Mesendoderm (in vitro differentiated cells): ENCODE data around the gene F2RL1.
A peak's percentile ranks its signal among the peaks of the same experiment; 100 is the strongest.
"Not testable (repeated sequence)": the region's sequence is repeated elsewhere in the genome, so short reads cannot be mapped to it uniquely, and the experiment has no call there.

ENCODE experiments used
- DNase-seq: peaks from one replicate; pipeline ENCODE4 v3.0.0; 2013
- H2AK5ac ChIP-seq: 2 replicates; pipeline ENCODE4 v1.6.1; 2013; ENCODE audit warnings: low read length, inconsistent platforms
- H2BK120ac ChIP-seq: 2 replicates; pipeline ENCODE4 v1.6.1; 2013; ENCODE audit warnings: low read depth, mild to moderate bottlenecking, low read length, moderate library complexity, mixed read lengths
- H2BK15ac ChIP-seq: replicated peaks from 2 replicates; pipeline ENCODE4 v1.6.1; 2013; ENCODE audit warnings: low read depth, mild to moderate bottlenecking, moderate library complexity
- H2BK5ac ChIP-seq: 2 replicates; pipeline ENCODE4 v1.6.1; 2013; ENCODE audit warnings: low read length, inconsistent platforms
- H3K18ac ChIP-seq: 2 replicates; pipeline ENCODE4 v1.6.1; 2013; ENCODE audit warnings: mild to moderate bottlenecking, low read length, mixed read lengths
- H3K23ac ChIP-seq: one replicate; pipeline ENCODE4 v1.6.1; 2013; ENCODE audit warnings: low read length
- H3K27ac ChIP-seq: 2 replicates; pipeline ENCODE4 v1.5.1; 2013; ENCODE audit warnings: low read depth, mild to moderate bottlenecking, inconsistent platforms, low read length, moderate library complexity
- H3K27me3 ChIP-seq: 2 replicates; pipeline ENCODE4 v1.6.1; 2013; ENCODE audit warnings: low read length, control low read depth, mild to moderate bottlenecking, inconsistent platforms; ENCODE audit not compliant: insufficient read depth, poor library complexity
- H3K36me3 ChIP-seq: 2 replicates; pipeline ENCODE4 v1.6.1; 2013; ENCODE audit warnings: low read length, inconsistent platforms; ENCODE audit not compliant: control insufficient read depth, insufficient read depth
- H3K4ac ChIP-seq: one replicate; pipeline ENCODE4 v1.6.1; 2013; ENCODE audit warnings: low read depth, mild to moderate bottlenecking, low read length, moderate library complexity
- H3K4me1 ChIP-seq: 2 replicates; pipeline ENCODE4 v1.6.1; 2013; ENCODE audit warnings: low read depth, low read length, inconsistent platforms; ENCODE audit not compliant: control insufficient read depth
- H3K4me2 ChIP-seq: 2 replicates; pipeline ENCODE4 v1.6.1; 2013; ENCODE audit warnings: low read length
- H3K4me3 ChIP-seq: 2 replicates; pipeline ENCODE4 v1.5.1; 2013; ENCODE audit warnings: mild to moderate bottlenecking, low read length
- H3K56ac ChIP-seq: one replicate; pipeline ENCODE4 v1.6.1; 2013; ENCODE audit warnings: low read length
- H3K79me1 ChIP-seq: 2 replicates; pipeline ENCODE4 v1.6.1; 2013; ENCODE audit warnings: low read length, inconsistent platforms
- H3K79me2 ChIP-seq: 2 replicates; pipeline ENCODE4 v1.6.1; 2013; ENCODE audit warnings: mild to moderate bottlenecking, low read length; ENCODE audit not compliant: control insufficient read depth, insufficient read depth
- H3K9ac ChIP-seq: 2 replicates; pipeline ENCODE4 v1.6.1; 2013; ENCODE audit warnings: low read length, inconsistent platforms
- H4K5ac ChIP-seq: one replicate; pipeline ENCODE4 v1.6.1; 2013; ENCODE audit warnings: low read length
- H4K8ac ChIP-seq: one replicate; pipeline ENCODE4 v1.6.1; 2013; ENCODE audit warnings: low read depth, mild to moderate bottlenecking, control low read depth, low read length, moderate library complexity
- WGBS: extraction: QIAGEN DNeasy Blood & Tissue Kit; methylation state at CpG from one replicate; pipeline ENCODE4 v1.1.7; 2013; ENCODE audit warnings: low lambda C conversion rate, missing lambda C conversion rate; ENCODE audit not compliant: insufficient coverage; ENCODE audit errors: extremely low coverage; 5-methylcytosine and 5-hydroxymethylcytosine counted together

The F2RL1 gene

DNA sequence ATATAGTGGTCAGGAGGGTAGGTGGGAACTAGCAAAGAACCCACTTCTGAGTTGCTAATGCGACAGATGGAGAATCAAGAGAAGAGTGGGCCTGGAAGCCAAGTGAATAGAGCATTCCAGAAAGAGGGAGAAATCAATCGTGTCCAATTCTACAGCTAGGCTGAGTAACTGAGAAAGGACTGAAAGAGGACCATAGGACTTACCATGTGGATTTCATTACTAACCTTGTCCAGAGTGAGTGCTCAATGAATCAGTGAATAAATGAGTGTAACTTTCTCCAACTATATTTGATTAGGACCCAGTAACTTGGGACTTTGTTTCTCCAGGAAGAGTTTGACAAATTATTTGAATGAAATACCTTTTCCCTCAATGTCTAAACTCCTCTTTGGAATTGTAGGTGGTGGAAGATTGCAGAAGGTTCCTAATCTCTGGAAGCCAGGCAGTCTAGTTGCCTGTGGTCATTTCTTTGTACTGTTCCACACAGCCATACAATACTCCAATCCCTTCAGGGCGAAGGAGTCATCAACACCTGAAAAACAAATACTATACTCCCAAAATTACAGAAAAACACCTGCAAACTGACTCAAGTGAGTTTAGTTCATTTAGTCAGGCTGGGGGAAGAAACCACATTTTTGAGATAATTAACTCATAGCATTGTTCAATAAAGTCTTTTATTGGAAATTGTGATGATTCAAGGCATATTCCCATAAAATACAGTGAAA is 2.6 kb upstream of the F2RL1 start:
- Histone ChIP-seq H4K5ac (no peak overlapping the region), H3K4me1 (no peaks in the 10 kb centered on the region), H3K23ac (no peak overlapping the region), H3K36me3 (no peaks in the 10 kb centered on the region), H2BK15ac (no peak overlapping the region), H3K9ac (no peak overlapping the region), H2BK5ac (no peak overlapping the region), H3K18ac (no peak overlapping the region), H3K4me3 (no peak overlapping the region), H3K4ac (no peak overlapping the region), H2AK5ac (no peak overlapping the region), H3K27ac (no peak overlapping the region), H3K79me2 (no peaks in the 10 kb centered on the region), H2BK120ac (no peak overlapping the region), H4K8ac (no peak overlapping the region), H3K79me1 (no peaks in the 10 kb centered on the region), H3K27me3 (no peaks in the 10 kb centered on the region), H3K56ac (no peak overlapping the region), H3K4me2 (no peak overlapping the region)
- no CpG with 5 or more reads among the region's 3 CpGs for WGBS
- DNase-seq = no peak

DNA sequence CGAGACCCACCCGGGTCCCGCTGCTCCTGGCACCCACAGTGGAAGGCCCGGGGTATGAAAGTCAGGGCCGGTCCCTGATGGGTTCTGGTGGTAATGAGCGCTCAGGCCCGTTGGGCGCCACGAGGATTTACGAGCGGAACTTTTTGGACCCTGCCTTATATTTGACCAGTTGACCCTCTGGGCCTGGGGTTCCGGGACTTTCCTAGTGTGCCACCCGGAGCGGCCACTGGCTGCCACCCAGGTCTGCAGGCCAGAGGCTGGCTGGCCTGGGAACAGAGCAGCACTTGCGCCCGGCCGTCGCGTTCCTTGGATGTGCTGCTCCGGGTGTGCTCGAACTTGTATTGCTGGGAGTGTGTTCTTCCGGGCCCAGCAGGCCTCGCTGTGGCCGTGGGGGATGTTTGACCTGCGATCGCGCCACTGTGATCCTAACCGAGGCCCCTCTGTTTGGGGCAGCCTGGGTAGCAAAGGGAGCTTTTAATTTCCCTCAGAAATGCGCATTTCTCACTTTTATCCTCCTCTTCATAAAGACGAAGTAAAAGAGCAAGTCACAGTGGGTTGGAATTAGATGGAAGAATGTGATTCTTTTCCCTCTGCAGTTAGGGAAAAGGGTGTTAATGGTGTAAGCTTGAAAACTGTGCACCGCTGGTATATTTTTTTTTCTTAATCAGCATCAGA is 1.2 kb downstream of the F2RL1 start:
- peak; percentile 46 for DNase-seq
- Histone ChIP-seq H4K8ac (no peak overlapping the region), H3K79me1 (no peaks in the 10 kb centered on the region), H3K27ac (peak overlapping the region; percentile 56), H3K4me3 (peak overlapping the region; percentile 63), H4K5ac (no peak overlapping the region), H2BK5ac (no peak overlapping the region), H3K9ac (peak overlapping the region; percentile 46), H2BK15ac (no peak overlapping the region), H3K4ac (no peak overlapping the region), H2AK5ac (no peak overlapping the region), H3K79me2 (no peaks in the 10 kb centered on the region), H3K18ac (peak overlapping the region; percentile 77), H2BK120ac (no peak overlapping the region), H3K4me2 (peak overlapping the region; percentile 38), H3K4me1 (no peaks in the 10 kb centered on the region), H3K27me3 (no peaks in the 10 kb centered on the region), H3K23ac (no peak overlapping the region), H3K36me3 (no peaks in the 10 kb centered on the region), H3K56ac (peak overlapping the region; percentile 66)
- no CpG with 5 or more reads among the region's 31 CpGs for WGBS

DNA sequence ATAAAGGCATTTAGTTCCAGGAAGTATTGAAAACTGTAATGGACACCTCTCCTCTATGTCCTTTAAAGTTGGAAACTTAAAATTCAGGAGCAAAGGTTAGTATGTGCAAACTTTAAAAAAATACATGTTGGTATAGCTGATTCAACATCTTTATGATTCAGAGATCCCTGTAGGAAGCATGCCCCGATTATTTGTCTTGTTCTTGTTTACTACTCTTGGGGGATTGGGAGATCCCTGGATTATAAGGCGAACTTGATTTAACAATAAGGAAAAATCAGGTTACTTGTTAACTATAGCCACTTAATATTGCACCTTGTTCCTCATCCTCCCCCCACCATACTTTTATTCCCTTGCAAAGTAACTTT is 1.7 kb downstream of the F2RL1 start:
- Histone ChIP-seq H4K8ac (no peak overlapping the region), H3K18ac (no peak overlapping the region), H2BK5ac (no peak overlapping the region), H3K79me1 (no peaks in the 10 kb centered on the region), H2AK5ac (no peak overlapping the region), H3K4ac (no peak overlapping the region), H2BK15ac (no peak overlapping the region), H4K5ac (no peak overlapping the region), H3K27me3 (no peaks in the 10 kb centered on the region), H3K36me3 (no peaks in the 10 kb centered on the region), H3K4me3 (no peak overlapping the region), H3K27ac (no peak overlapping the region), H3K23ac (no peak overlapping the region), H3K9ac (no peak overlapping the region), H3K4me2 (no peak overlapping the region), H2BK120ac (no peak overlapping the region), H3K79me2 (no peaks in the 10 kb centered on the region), H3K4me1 (no peaks in the 10 kb centered on the region), H3K56ac (no peak overlapping the region)
- no CpG with 5 or more reads among the region's 2 CpGs for WGBS
- no peak for DNase-seq

DNA sequence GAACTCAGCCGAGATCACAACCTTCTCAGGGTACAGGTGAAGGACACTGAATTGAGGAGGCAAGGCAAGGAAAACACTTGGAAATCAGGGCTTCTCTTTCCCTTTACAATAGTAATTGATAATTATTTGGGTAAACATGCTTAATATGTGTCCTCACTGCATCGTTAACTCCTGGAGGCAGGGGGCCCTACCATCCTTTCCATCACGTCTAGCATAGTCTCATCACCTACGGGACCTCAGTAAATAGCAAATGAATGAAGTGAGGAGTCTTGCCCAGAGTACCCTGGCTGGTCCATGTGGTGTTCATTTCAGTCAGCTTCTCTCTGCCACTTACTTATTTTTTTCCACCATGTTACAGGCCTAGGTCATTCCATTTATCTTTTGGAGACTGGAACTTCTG is 2.3 kb downstream of the F2RL1 start:
- no peak overlapping the region for H3K23ac ChIP-seq
- H2AK5ac ChIP-seq = no peak overlapping the region
- no peak overlapping the region for H3K56ac ChIP-seq
- H3K36me3 ChIP-seq = no peaks in the 10 kb centered on the region
- no peak overlapping the region for H2BK15ac ChIP-seq
- peak overlapping the region; percentile 63 for H3K18ac ChIP-seq
- H3K9ac ChIP-seq = no peak overlapping the region
- H2BK5ac ChIP-seq = no peak overlapping the region
- no peaks in the 10 kb centered on the region for H3K4me1 ChIP-seq
- H3K4me2 ChIP-seq = no peak overlapping the region
- no peak overlapping the region for H4K8ac ChIP-seq
- H4K5ac ChIP-seq = no peak overlapping the region
- no peak overlapping the region for H3K4me3 ChIP-seq
- H3K79me2 ChIP-seq = no peaks in the 10 kb centered on the region
- H3K27me3 ChIP-seq = no peaks in the 10 kb centered on the region
- H3K79me1 ChIP-seq = no peaks in the 10 kb centered on the region
- H3K4ac ChIP-seq = no peak overlapping the region
- no peak overlapping the region for H3K27ac ChIP-seq
- WGBS = no CpG with 5 or more reads among the region's 4 CpGs
- H2BK120ac ChIP-seq = no peak overlapping the region
- DNase-seq = no peak

DNA sequence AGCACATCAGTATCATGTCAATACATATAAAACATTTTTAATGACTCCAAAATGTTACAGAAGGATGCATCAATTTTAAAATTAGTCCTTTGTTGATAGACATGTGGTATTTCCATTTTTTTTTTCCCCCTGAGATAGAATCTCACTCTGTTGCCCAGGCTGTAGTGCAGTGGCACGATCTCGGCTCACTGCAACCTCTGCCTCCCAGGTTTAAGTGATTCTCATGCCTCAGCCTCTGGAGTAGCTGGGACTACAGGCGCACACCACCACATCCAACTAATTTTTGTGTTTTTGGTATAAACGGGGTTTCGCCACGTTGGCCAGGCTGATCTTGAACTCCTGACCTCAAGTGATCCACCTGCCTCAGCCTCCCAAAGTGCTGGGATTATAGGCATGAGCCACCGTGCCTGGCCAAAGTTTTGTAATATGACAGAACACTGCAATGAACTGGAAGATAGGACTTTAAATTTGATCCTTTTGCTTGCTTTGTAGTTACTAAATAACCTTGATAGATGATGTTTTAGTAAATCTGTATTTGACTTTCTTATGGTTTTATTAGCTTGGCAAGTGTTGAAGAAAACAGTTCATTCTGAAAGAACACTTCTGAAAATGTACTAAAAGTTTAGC is 3.4 kb downstream of the F2RL1 start:
- no CpG with 5 or more reads among the region's 7 CpGs for WGBS
- H3K27ac ChIP-seq, H3K79me2 ChIP-seq, H3K27me3 ChIP-seq, H3K36me3 ChIP-seq, H3K23ac ChIP-seq, H2BK15ac ChIP-seq, H3K18ac ChIP-seq, H3K56ac ChIP-seq, H4K5ac ChIP-seq, DNase-seq, H2BK120ac ChIP-seq, H3K9ac ChIP-seq, H4K8ac ChIP-seq, H3K4me2 ChIP-seq, H3K4me1 ChIP-seq, H3K4ac ChIP-seq, H2AK5ac ChIP-seq, H3K79me1 ChIP-seq, H3K4me3 ChIP-seq, H2BK5ac ChIP-seq: not testable (repeated sequence)
